Trophoblast cell (in vitro differentiated cells and primary cell): ENCODE data around the gene KCNJ12.

Experiments used
- DNase-seq, 2 donors: peaks; one replicate each; pipeline ENCODE4 v3.0.0-alpha.2; 2016
- H2AFZ ChIP-seq: 2 replicates; pipeline ENCODE4 v1.6.1; 2013; ENCODE audit warnings: low read length, moderate library complexity, mild to moderate bottlenecking; ENCODE audit not compliant: insufficient read depth, poor library complexity
- H2AK5ac ChIP-seq: 2 replicates; pipeline ENCODE4 v1.6.1; 2013; ENCODE audit warnings: mild to moderate bottlenecking, low read length
- H2BK120ac ChIP-seq: 2 replicates; pipeline ENCODE4 v1.6.1; 2013; ENCODE audit warnings: low read length, mild to moderate bottlenecking, moderate library complexity; ENCODE audit not compliant: insufficient read depth, poor library complexity
- H2BK12ac ChIP-seq: 2 replicates; pipeline ENCODE4 v1.6.1; 2013; ENCODE audit warnings: mild to moderate bottlenecking, low read length, moderate library complexity
- H2BK5ac ChIP-seq: 2 replicates; pipeline ENCODE4 v1.6.1; 2013; ENCODE audit warnings: low read length, low read depth, moderate library complexity, mild to moderate bottlenecking; ENCODE audit not compliant: poor library complexity
- H3K14ac ChIP-seq: 2 replicates; pipeline ENCODE4 v1.6.1; 2013; ENCODE audit warnings: mild to moderate bottlenecking, low read length
- H3K18ac ChIP-seq: 2 replicates; pipeline ENCODE4 v1.6.1; 2013; ENCODE audit warnings: mild to moderate bottlenecking, low read length
- H3K23ac ChIP-seq: 2 replicates; pipeline ENCODE4 v1.6.1; 2013; ENCODE audit warnings: low read length
- H3K27ac ChIP-seq: 2 replicates; pipeline ENCODE4 v1.5.1; 2013; ENCODE audit warnings: low read depth, mild to moderate bottlenecking, inconsistent platforms, low read length, moderate library complexity
- H3K27me3 ChIP-seq: 2 replicates; pipeline ENCODE4 v1.6.1; 2013; ENCODE audit warnings: inconsistent platforms, mild to moderate bottlenecking, low read length, moderate library complexity; ENCODE audit not compliant: insufficient read depth
- H3K36me3 ChIP-seq, 2 experiments: 1 replicate in 1 of 2; 2 replicates in 1 of 2; pipeline ENCODE4 v1.6.1; 2013; ENCODE audit warnings: low read length in 2 of 2, mild to moderate bottlenecking in 2 of 2, moderate library complexity in 1 of 2; ENCODE audit not compliant: insufficient read depth in 2 of 2, control insufficient read depth in 1 of 2
- H3K4ac ChIP-seq: 2 replicates; pipeline ENCODE4 v1.6.1; 2013; ENCODE audit warnings: low read depth, mild to moderate bottlenecking, low read length, moderate library complexity
- H3K4me1 ChIP-seq, 2 experiments: 1 replicate in 1 of 2; 2 replicates in 1 of 2; pipeline ENCODE4 v1.6.1; 2013; ENCODE audit warnings: low read length in 2 of 2, mild to moderate bottlenecking in 2 of 2, moderate library complexity in 1 of 2; ENCODE audit not compliant: insufficient read depth in 2 of 2, control insufficient read depth in 1 of 2
- H3K4me2 ChIP-seq: 2 replicates; pipeline ENCODE4 v1.6.1; 2013; ENCODE audit warnings: inconsistent platforms, mild to moderate bottlenecking, low read length, moderate library complexity
- H3K4me3 ChIP-seq: 2 replicates; pipeline ENCODE4 v1.5.1; 2013; ENCODE audit warnings: mild to moderate bottlenecking, low read depth, low read length, inconsistent platforms
- H3K79me1 ChIP-seq: one replicate; pipeline ENCODE4 v1.6.1; 2013; ENCODE audit warnings: low read length
- H3K79me2 ChIP-seq: 2 replicates; pipeline ENCODE4 v1.6.1; 2013; ENCODE audit warnings: low read length, mild to moderate bottlenecking; ENCODE audit not compliant: control insufficient read depth, insufficient read depth, poor library complexity
- H3K9ac ChIP-seq: 2 replicates; pipeline ENCODE4 v1.6.1; 2013; ENCODE audit warnings: mild to moderate bottlenecking, low read length
- H3K9me3 ChIP-seq: 2 replicates; pipeline ENCODE4 v1.6.1; 2013; ENCODE audit warnings: low read depth, mild to moderate bottlenecking, control low read depth, inconsistent platforms, low read length; ENCODE audit not compliant: insufficient read depth
- H4K12ac ChIP-seq: 2 replicates; pipeline ENCODE4 v1.6.1; 2013; ENCODE audit warnings: low read depth, mild to moderate bottlenecking, low read length, moderate library complexity
- H4K8ac ChIP-seq: 2 replicates; pipeline ENCODE4 v1.6.1; 2013; ENCODE audit warnings: low read depth, mild to moderate bottlenecking, low read length, moderate library complexity
- H4K91ac ChIP-seq: one replicate; pipeline ENCODE4 v1.6.1; 2013; ENCODE audit warnings: low read depth, mild to moderate bottlenecking, low read length, moderate library complexity
- WGBS: extraction: QIAGEN DNeasy Blood & Tissue Kit; methylation state at CpG from one replicate; pipeline ENCODE4 v1.1.7; 2013; ENCODE audit warnings: missing lambda C conversion rate; ENCODE audit not compliant: insufficient read length, insufficient coverage; ENCODE audit errors: extremely low coverage; 5-methylcytosine and 5-hydroxymethylcytosine counted together

KCNJ12 gene

GRCh38 chr17:21371511-21372081 is 4.6 kb upstream of the KCNJ12 start:
- Histone ChIP-seq H3K4me2 (no peak overlapping the region), H4K12ac (no peak overlapping the region), H3K14ac (no peak overlapping the region), H3K4me3 (no peak overlapping the region), H3K79me2 (no peaks in the 10 kb centered on the region), H2AK5ac (no peak overlapping the region), H3K9ac (no peak overlapping the region), H3K4me1 (peaks cover 0 to 3% of the 10 kb centered on the region in 2 experiments), H3K9me3 (peaks cover 4% of the 10 kb centered on the region), H3K79me1 (no peaks in the 10 kb centered on the region), H4K8ac (no peak overlapping the region), H3K27ac (no peak overlapping the region), H3K27me3 (peaks cover 15% of the 10 kb centered on the region), H2BK5ac (no peak overlapping the region), H3K36me3 (no peaks in the 10 kb centered on the region), H2BK12ac (no peak overlapping the region), H2AFZ (no peak overlapping the region), H3K18ac (no peak overlapping the region), H3K23ac (no peak overlapping the region), H2BK120ac (no peak overlapping the region), H4K91ac (no peak overlapping the region), H3K4ac (no peak overlapping the region)
- DNase-seq, result no peak
- WGBS, result no CpG with 5 or more reads among the region's 17 CpGs

GRCh38 chr17:21372256-21372954 is 3.8 kb upstream of the KCNJ12 start:
- no peak for DNase-seq
- Histone ChIP-seq H3K14ac (no peak overlapping the region), H2BK5ac (no peak overlapping the region), H2AFZ (no peak overlapping the region), H3K4ac (no peak overlapping the region), H3K79me1 (no peaks in the 10 kb centered on the region), H4K12ac (no peak overlapping the region), H3K4me1 (peaks cover 3 to 7% of the 10 kb centered on the region in 2 experiments), H2BK120ac (no peak overlapping the region), H4K91ac (no peak overlapping the region), H3K18ac (no peak overlapping the region), H3K9ac (no peak overlapping the region), H3K4me2 (no peak overlapping the region), H3K36me3 (no peaks in the 10 kb centered on the region), H3K23ac (no peak overlapping the region), H4K8ac (no peak overlapping the region), H3K9me3 (peaks cover 3% of the 10 kb centered on the region), H2BK12ac (no peak overlapping the region), H3K27me3 (peaks cover 23% of the 10 kb centered on the region), H3K4me3 (no peak overlapping the region), H2AK5ac (no peak overlapping the region), H3K27ac (no peak overlapping the region), H3K79me2 (no peaks in the 10 kb centered on the region)
- no CpG with 5 or more reads among the region's 16 CpGs for WGBS

GRCh38 chr17:21373036-21373435 is 3.1 kb upstream of the KCNJ12 start:
- H3K4me2 ChIP-seq, result no peak overlapping the region
- no peak overlapping the region for H2AK5ac ChIP-seq
- no peak overlapping the region for H2BK12ac ChIP-seq
- H2BK5ac ChIP-seq, result no peak overlapping the region
- H3K79me1 ChIP-seq, result no peaks in the 10 kb centered on the region
- no peak overlapping the region for H4K8ac ChIP-seq
- no peak overlapping the region for H3K14ac ChIP-seq
- no peak overlapping the region for H3K27ac ChIP-seq
- peaks cover 3% of the 10 kb centered on the region for H3K9me3 ChIP-seq
- H3K9ac ChIP-seq, result no peak overlapping the region
- DNase-seq, result no peak
- H4K12ac ChIP-seq, result no peak overlapping the region
- H3K4me3 ChIP-seq, result no peak overlapping the region
- peaks cover 8 to 11% of the 10 kb centered on the region in 2 experiments for H3K4me1 ChIP-seq
- no peak overlapping the region for H3K23ac ChIP-seq
- no peaks in the 10 kb centered on the region for H3K36me3 ChIP-seq
- H4K91ac ChIP-seq, result no peak overlapping the region
- no peak overlapping the region for H3K18ac ChIP-seq
- H3K4ac ChIP-seq, result no peak overlapping the region
- H3K79me2 ChIP-seq, result no peaks in the 10 kb centered on the region
- no peak overlapping the region for H2BK120ac ChIP-seq
- no CpG with 5 or more reads among the region's 12 CpGs for WGBS
- H2AFZ ChIP-seq, result no peak overlapping the region
- H3K27me3 ChIP-seq, result peaks cover 29% of the 10 kb centered on the region

GRCh38 chr17:21373696-21374440 is 2.3 kb upstream of the KCNJ12 start:
- Histone ChIP-seq H3K14ac (no peak overlapping the region), H3K4ac (no peak overlapping the region)
- no CpG with 5 or more reads among the region's 17 CpGs for WGBS

More at GRCh38 chr17:21373696-21374440, 2.3 kb upstream of the KCNJ12 start:
- Histone ChIP-seq H4K12ac (no peak overlapping the region), H3K27me3 (peaks cover 35% of the 10 kb centered on the region), H3K4me2 (no peak overlapping the region), H3K23ac (no peak overlapping the region), H3K27ac (no peak overlapping the region), H2BK12ac (no peak overlapping the region), H3K9me3 (peaks cover 3% of the 10 kb centered on the region), H3K4me1 (peaks cover 8 to 11% of the 10 kb centered on the region in 2 experiments), H3K36me3 (no peaks in the 10 kb centered on the region), H3K18ac (no peak overlapping the region), H3K79me1 (no peaks in the 10 kb centered on the region), H2BK120ac (no peak overlapping the region), H4K8ac (no peak overlapping the region), H2AFZ (no peak overlapping the region), H3K79me2 (no peaks in the 10 kb centered on the region), H2AK5ac (no peak overlapping the region), H3K9ac (no peak overlapping the region), H3K4me3 (no peak overlapping the region), H2BK5ac (no peak overlapping the region), H4K91ac (no peak overlapping the region)
- DNase-seq, result no peak
